Activated CD8-positive, alpha-beta memory T cell treated with anti-CD3 and anti-CD28 coated beads, Interleukin-2, amount 50 U/mL, for 48 hours (primary cell): Measurements from ENCODE around the gene INO80C.
"Not testable (repeated sequence)": the region's sequence is repeated elsewhere in the genome, so short reads cannot be mapped to it uniquely, and the experiment has no call there.

Experiments
- DNase-seq: peaks from one replicate; pipeline ENCODE4 v3.0.0-alpha.2; 2020

INO80C gene

GRCh38 chr18:35487525-35487924 lies 10.2 kb downstream of the INO80C start:
- not testable (repeated sequence) for DNase-seq

- no peak for DNase-seq
These were observed 11.9 kb downstream of the INO80C start for GRCh38 chr18:35485852-35486251.

GRCh38 chr18:35484034-35484433 lies 13.7 kb downstream of the INO80C start:
- no peak for DNase-seq

GRCh38 chr18:35481960-35482366 lies 15.8 kb downstream of the INO80C start:
- no peak for DNase-seq

- DNase-seq: no peak
These were observed 17.7 kb downstream of the INO80C start for GRCh38 chr18:35479911-35480586.

- DNase-seq: peak; percentile 63
These were observed 19.0 kb downstream of the INO80C start for GRCh38 chr18:35478520-35479435.

GRCh38 chr18:35477974-35478373 lies 19.8 kb downstream of the INO80C start:
- DNase-seq: no peak

GRCh38 chr18:35477497-35477896 lies 20.3 kb downstream of the INO80C start:
- no peak for DNase-seq

- no peak for DNase-seq
These were observed 22.9 kb downstream of the INO80C start for GRCh38 chr18:35474884-35475283.

GRCh38 chr18:35473562-35473961 lies 24.2 kb downstream of the INO80C start:
- no peak for DNase-seq

GRCh38 chr18:35470435-35470834 lies 27.3 kb downstream of the INO80C start:
- DNase-seq: no peak

- no peak for DNase-seq
These were observed 28.0 kb downstream of the INO80C start for GRCh38 chr18:35469725-35470124.

- DNase-seq: no peak
These were observed 29.0 kb downstream of the INO80C start for GRCh38 chr18:35468711-35469110.

- DNase-seq: no peak
These were observed 30.1 kb downstream of the INO80C start for GRCh38 chr18:35467624-35468016.

GRCh38 chr18:35466815-35467623 lies 30.7 kb downstream of the INO80C start:
- no peak for DNase-seq

- no peak for DNase-seq
These were observed 31.4 kb downstream of the INO80C start for GRCh38 chr18:35466334-35466733.

- no peak for DNase-seq
These were observed 32.4 kb downstream of the INO80C start for GRCh38 chr18:35465329-35465728.

- DNase-seq: no peak
These were observed 32.9 kb downstream of the INO80C start for GRCh38 chr18:35464831-35465279.

- no peak for DNase-seq
These were observed 33.9 kb downstream of the INO80C start for GRCh38 chr18:35463827-35464226.

GRCh38 chr18:35463050-35463449 lies 34.7 kb downstream of the INO80C start:
- DNase-seq: no peak

GRCh38 chr18:35460736-35461161 lies 37.0 kb downstream of the INO80C start:
- no peak for DNase-seq

- DNase-seq: no peak
These were observed 37.8 kb downstream of the INO80C start for GRCh38 chr18:35459997-35460396.
